Chondrocyte (in vitro differentiated cells): Measurements from ENCODE around the gene GRK3. TPM values are rescaled to one million over a fixed set of nuclear protein-coding genes. Genes with fewer than 3 reads are reported as not detected.

Experiments used
- DNase-seq: peaks from one replicate; pipeline ENCODE4 v3.0.0; 2021; ENCODE audit warnings: mixed read lengths, low spot score
- H3K27ac Mint-ChIP-seq: one replicate; pipeline ENCODE4 v1.8.0; 2021; ENCODE audit warnings: mild to moderate bottlenecking, moderate library complexity, mixed read lengths; ENCODE audit not compliant: unreplicated experiment
- H3K27me3 Mint-ChIP-seq: 2 replicates; pipeline ENCODE4 v1.8.0; 2021; ENCODE audit warnings: low read depth, mixed read lengths
- H3K36me3 Mint-ChIP-seq: 2 replicates; pipeline ENCODE4 v1.8.0; 2021; ENCODE audit warnings: low read depth, mixed read lengths
- H3K4me1 Mint-ChIP-seq: 2 replicates; pipeline ENCODE4 v1.8.0; 2021; ENCODE audit warnings: low read depth, mild to moderate bottlenecking, mixed read lengths
- H3K4me3 Mint-ChIP-seq: one replicate; pipeline ENCODE4 v1.8.0; 2021; ENCODE audit warnings: mild to moderate bottlenecking, moderate library complexity, mixed read lengths; ENCODE audit not compliant: unreplicated experiment
- H3K9me3 Mint-ChIP-seq: 2 replicates; pipeline ENCODE4 v1.8.0; 2021; ENCODE audit warnings: low read depth, mixed read lengths
- total RNA-seq: library from RNA; stranded (reverse); gene quantifications from 3 replicates; pipeline ENCODE4 v1.2.1, GENCODE V29; 2021
- TF ChIP-seq, protein P1 (sequence below): fragments of 200-600 bp; sonication (generic); IDR thresholded peaks from 2 replicates; pipeline ENCODE4 v1.5.0; 2021; ENCODE audit warnings: antibody characterized with exemption, mild to moderate bottlenecking, moderate library complexity

Gene GRK3
- total RNA-seq, 1 donor from 2014 or later, result 2.0 TPM

DNA sequence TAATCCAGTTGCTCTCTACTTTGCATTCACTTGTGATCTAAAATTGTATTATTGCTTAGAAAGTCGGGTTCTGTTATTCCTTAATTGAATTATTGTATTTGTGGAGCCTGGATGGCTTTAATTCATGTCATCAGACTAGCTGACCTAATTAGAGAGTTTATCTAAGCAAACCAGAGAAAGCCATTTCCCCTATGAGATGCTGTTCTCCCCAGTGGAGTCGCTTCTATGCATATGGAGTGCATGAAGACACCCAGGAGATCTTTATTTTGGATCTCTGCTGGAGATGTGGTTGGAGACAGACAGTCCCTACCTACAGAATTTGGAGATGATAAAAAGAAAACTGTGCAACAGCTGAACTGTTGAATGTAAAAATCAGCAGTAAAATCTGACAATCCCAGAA is 132.3 kb downstream of the GRK3 start:
- peaks cover 4% of the 10 kb centered on the region for H3K27me3 Mint-ChIP-seq
- no peak for DNase-seq
- H3K9me3 Mint-ChIP-seq, result no peaks in the 10 kb centered on the region
- no peak overlapping the region for H3K4me3 Mint-ChIP-seq
- H3K36me3 Mint-ChIP-seq, result peaks cover 2% of the 10 kb centered on the region
- no peak overlapping the region for H3K27ac Mint-ChIP-seq
- peaks cover 6% of the 10 kb centered on the region for H3K4me1 Mint-ChIP-seq
- TF ChIP-seq, protein P1, sequence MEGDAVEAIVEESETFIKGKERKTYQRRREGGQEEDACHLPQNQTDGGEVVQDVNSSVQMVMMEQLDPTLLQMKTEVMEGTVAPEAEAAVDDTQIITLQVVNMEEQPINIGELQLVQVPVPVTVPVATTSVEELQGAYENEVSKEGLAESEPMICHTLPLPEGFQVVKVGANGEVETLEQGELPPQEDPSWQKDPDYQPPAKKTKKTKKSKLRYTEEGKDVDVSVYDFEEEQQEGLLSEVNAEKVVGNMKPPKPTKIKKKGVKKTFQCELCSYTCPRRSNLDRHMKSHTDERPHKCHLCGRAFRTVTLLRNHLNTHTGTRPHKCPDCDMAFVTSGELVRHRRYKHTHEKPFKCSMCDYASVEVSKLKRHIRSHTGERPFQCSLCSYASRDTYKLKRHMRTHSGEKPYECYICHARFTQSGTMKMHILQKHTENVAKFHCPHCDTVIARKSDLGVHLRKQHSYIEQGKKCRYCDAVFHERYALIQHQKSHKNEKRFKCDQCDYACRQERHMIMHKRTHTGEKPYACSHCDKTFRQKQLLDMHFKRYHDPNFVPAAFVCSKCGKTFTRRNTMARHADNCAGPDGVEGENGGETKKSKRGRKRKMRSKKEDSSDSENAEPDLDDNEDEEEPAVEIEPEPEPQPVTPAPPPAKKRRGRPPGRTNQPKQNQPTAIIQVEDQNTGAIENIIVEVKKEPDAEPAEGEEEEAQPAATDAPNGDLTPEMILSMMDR, result no peak

DNA sequence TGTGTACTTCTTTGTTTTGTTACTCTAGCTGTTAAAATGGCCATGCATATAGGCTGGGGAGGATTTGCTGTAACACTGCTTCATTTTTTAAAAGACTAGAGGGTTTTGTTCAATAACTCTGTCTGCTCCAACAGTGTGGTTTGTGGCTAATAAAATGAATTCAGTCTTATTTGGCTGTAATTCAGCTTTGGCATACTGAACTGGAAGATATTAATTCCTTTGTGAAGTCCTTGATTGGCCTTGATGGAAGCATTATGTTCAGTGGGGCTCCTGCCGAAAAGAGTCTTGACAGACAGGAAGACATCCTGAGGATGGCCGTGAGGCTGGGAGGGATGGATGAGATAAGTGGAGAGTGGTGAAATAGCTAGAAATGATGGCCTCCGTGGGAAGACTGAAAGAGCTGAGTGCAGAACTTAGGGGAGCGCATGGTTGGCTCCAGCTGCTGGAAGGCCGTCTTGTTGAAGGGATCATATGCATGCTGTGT is 132.7 kb downstream of the GRK3 start:
- H3K36me3 Mint-ChIP-seq, result peaks cover 2% of the 10 kb centered on the region
- H3K27ac Mint-ChIP-seq, result no peak overlapping the region
- H3K9me3 Mint-ChIP-seq, result no peaks in the 10 kb centered on the region
- no peak overlapping the region for H3K4me3 Mint-ChIP-seq
- TF ChIP-seq, protein P1, result no peak
- H3K27me3 Mint-ChIP-seq, result peaks cover 4% of the 10 kb centered on the region
- peaks cover 9% of the 10 kb centered on the region for H3K4me1 Mint-ChIP-seq
- DNase-seq, result no peak

DNA sequence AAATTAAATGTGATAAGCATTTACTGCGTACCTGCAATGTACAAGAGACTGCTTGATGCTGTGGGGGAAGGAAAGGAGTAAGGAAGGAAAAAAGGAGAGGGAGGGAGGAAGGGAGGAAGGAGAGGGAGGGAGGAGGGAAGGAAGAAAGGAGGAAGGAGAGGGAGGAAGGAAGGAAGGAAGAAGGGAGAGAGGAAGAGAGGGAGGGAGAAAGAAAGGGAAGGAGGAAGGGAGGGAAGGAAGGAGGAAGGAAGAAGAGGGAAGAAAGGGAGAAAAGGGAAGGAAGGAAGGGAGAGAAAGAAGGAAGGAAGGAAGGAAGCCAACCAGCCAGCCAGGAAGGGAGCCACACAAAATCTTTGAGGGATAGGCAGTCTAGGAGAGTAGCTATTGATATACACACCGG is 133.5 kb downstream of the GRK3 start:
- DNase-seq, result no peak
- Mint-ChIP-seq H3K27ac (no peak overlapping the region), H3K27me3 (peaks cover 4% of the 10 kb centered on the region), H3K4me3 (no peak overlapping the region), H3K36me3 (peaks cover 2% of the 10 kb centered on the region), H3K9me3 (no peaks in the 10 kb centered on the region), H3K4me1 (peaks cover 9% of the 10 kb centered on the region)
- TF ChIP-seq, protein P1, result no peak

DNA sequence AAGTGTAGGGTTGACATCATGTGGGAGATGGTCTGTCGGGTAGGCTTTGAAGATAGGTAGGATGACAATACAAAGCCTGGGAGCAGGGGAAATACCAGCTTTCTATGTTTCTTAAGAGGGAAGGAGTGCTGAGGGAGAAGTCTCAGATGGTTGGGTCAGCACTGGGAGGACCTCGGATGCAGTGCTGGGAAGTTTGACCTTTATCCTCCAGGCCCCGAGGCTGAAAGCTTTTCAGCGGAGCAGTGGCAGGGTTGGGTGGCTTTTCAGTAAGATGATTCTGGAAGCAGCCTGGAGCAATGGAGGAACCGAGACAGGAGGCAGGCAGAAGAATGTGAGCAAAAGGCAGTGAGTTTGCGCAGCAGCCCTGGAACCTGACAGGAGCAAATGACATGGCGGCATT is 134.0 kb downstream of the GRK3 start:
- Mint-ChIP-seq H3K36me3 (peaks cover 2% of the 10 kb centered on the region), H3K4me1 (peaks cover 9% of the 10 kb centered on the region), H3K9me3 (no peaks in the 10 kb centered on the region), H3K27ac (no peak overlapping the region), H3K4me3 (no peak overlapping the region), H3K27me3 (peaks cover 4% of the 10 kb centered on the region)
- TF ChIP-seq, protein P1, result no peak
- no peak for DNase-seq

DNA sequence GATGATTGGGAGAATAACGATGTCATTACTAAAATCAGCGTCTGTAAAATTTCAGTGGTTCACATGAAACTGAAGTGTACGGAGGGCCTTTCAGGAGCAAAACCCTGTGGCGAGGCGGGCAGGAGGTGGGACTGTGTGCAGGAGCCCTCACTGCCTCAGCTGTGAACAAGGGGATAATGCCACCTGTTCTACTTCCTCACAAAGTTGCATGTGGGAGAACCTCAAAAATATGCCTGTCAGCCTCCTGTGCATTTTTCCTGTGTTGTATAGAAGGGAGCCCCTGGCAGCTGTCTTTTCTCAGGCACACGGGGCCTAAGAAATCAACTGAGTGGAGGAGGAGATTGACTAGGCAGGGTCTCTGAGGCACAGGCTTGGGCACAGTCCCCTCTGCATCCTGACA is 134.5 kb downstream of the GRK3 start:
- Mint-ChIP-seq H3K4me3 (no peak overlapping the region), H3K4me1 (peaks cover 9% of the 10 kb centered on the region), H3K27me3 (peaks cover 4% of the 10 kb centered on the region), H3K27ac (no peak overlapping the region), H3K36me3 (peaks cover 2% of the 10 kb centered on the region), H3K9me3 (no peaks in the 10 kb centered on the region)
- no peak for DNase-seq
- TF ChIP-seq, protein P1, result no peak
